Naive thymus-derived CD8-positive, alpha-beta T cell (primary cell): ENCODE results near the gene MBOAT7. TPM values are rescaled to one million over a fixed set of nuclear protein-coding genes. Genes with fewer than 3 reads are reported as not detected.
"Not testable (repeated sequence)": the region's sequence is repeated elsewhere in the genome, so short reads cannot be mapped to it uniquely, and the experiment has no call there.

ENCODE experiments used
- ATAC-seq, 2 donors: fragments of 150-1000 bp; cut with Tn5 transposase in 1 of 2; sonication (Bioruptor Pico), chemical (Tn5 transposase) in 1 of 2; 1 replicate in 1 of 2; 2 replicates in 1 of 2; pipeline ENCODE4 v1.10.0; 2021; ENCODE audit warnings: mild to moderate bottlenecking in 2 of 2, moderate library complexity in 2 of 2
- POLR2A ChIA-PET: fragments of 350-600 bp; sonication (Branson Sonifier 250); formaldehyde crosslinking; loops from one replicate; lab custom pipeline; 2021; ENCODE audit warnings: antibody characterized with exemption; lab: Charles Lee
- DNase-seq, 10 donors: peaks; one replicate each; pipeline versions ENCODE4 v3.0.0 to v3.0.0-alpha.2; 2020 to 2022
- H3K27ac Mint-ChIP-seq, 10 donors: one replicate each; pipeline ENCODE4 v1.8.0; 2020 to 2022; ENCODE audit warnings: mild to moderate bottlenecking in 10 of 10, mixed read lengths in 10 of 10, moderate library complexity in 4 of 10, inconsistent platforms in 1 of 10
- H3K27me3 Mint-ChIP-seq, 5 donors: one replicate each; pipeline ENCODE4 v1.8.0; 2021 to 2022; ENCODE audit warnings: mixed read lengths in 5 of 5
- H3K36me3 Mint-ChIP-seq, 3 donors: one replicate each; pipeline ENCODE4 v1.8.0; 2020 to 2022; ENCODE audit warnings: mixed read lengths in 3 of 3, mild to moderate bottlenecking in 2 of 3, inconsistent platforms in 1 of 3
- H3K4me1 Mint-ChIP-seq, 4 donors: one replicate each; pipeline ENCODE4 v1.8.0; 2021 to 2022; ENCODE audit warnings: mixed read lengths in 4 of 4
- H3K4me3 Mint-ChIP-seq, 10 donors: one replicate each; pipeline ENCODE4 v1.8.0; 2020 to 2022; ENCODE audit warnings: mild to moderate bottlenecking in 10 of 10, mixed read lengths in 10 of 10, moderate library complexity in 6 of 10, inconsistent platforms in 1 of 10
- H3K9me3 Mint-ChIP-seq, 9 donors: one replicate each; pipeline ENCODE4 v1.8.0; 2020 to 2022; ENCODE audit warnings: mixed read lengths in 9 of 9, mild to moderate bottlenecking in 3 of 9, inconsistent platforms in 1 of 9, moderate library complexity in 1 of 9
- polyA plus RNA-seq, 3 donors: library from polyadenylated mRNA; unstranded; fragments of 300-500 nt; fragmentation: Illumina TruSeq; gene quantifications; one replicate each; pipeline ENCODE4 v1.2.3, GENCODE V29; 2021
- total RNA-seq, 8 experiments: library from RNA in 2 of 8; stranded (reverse) in 2 of 8; gene quantifications; one replicate each; pipeline ENCODE4 v1.2.3 and lab custom pipeline; 2021 to 2026

Gene MBOAT7
- total and polyA plus RNA-seq, 5 experiments from 2014 or later: 11.9 to 36.1 (median 17.9) TPM

DNA sequence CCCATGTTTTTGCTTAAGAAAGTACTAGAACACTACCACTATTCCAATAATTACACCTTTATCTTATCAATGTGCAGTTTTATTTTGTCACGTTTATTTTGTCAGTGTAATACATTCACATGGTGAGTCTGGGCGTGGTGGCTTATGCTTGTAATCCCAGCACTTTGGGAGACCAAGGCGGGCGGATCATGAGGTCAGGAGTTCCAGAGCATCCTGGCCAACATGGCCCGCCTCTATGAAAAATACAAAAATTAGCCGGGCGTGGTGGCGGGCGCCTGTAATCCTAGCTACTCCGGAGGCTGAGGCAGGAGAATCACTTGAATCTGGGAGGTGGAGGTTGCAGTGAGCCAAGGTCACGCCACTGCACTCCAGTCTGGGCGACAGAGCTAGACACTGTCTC, 5.1 kb upstream of the MBOAT7 start:
- H3K9me3 Mint-ChIP-seq, H3K4me3 Mint-ChIP-seq, POLR2A ChIA-PET, H3K27me3 Mint-ChIP-seq, ATAC-seq, DNase-seq: not testable (repeated sequence)
- Mint-ChIP-seq H3K4me1 (peaks cover 17 to 33% (median 29%) of the 10 kb centered on the region in 4 donors), H3K27ac (peak overlapping the region in 2 of 10 donors; percentile 27 to 40), H3K36me3 (peaks cover 5 to 38% (median 8%) of the 10 kb centered on the region in 3 donors)

DNA sequence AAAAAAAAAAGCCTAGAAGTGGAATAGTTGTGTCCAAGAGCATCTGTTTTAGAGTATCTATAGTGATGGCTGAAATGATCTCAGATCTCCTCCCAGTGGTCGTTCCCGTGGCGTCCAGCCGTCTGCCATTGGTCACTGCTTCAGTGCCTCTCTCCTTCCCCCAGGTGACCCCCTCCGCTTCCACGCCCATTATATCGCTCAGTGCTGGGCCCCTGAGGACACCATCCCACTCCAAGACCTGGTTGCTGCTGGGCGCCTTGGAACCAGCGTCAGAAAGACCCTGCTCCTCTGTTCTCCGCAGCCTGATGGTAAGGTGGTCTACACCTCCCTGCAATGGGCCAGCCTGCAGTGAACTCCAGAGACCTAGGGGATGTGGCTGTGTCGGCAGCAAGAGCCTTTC, 3.6 kb upstream of the MBOAT7 start:
- H3K36me3 Mint-ChIP-seq: peaks cover 5 to 38% (median 8%) of the 10 kb centered on the region in 3 donors
- POLR2A ChIA-PET: interaction anchor here (0.7 to 5.0 kb wide), 3 partner anchors 7 to 59 kb away, joined by 4 to 158 read pairs (median 8); partner anchors contain the start of gene RPS9
- DNase-seq: no peak
- H3K27me3 Mint-ChIP-seq: no peaks in the 10 kb centered on the region
- peak overlapping the region in 9 of 10 donors; percentile 41 to 98 (median 85) for H3K4me3 Mint-ChIP-seq
- ATAC-seq: no peak
- peak overlapping the region in 8 of 10 donors; percentile 43 to 99 (median 64) for H3K27ac Mint-ChIP-seq
- no peaks in the 10 kb centered on the region for H3K9me3 Mint-ChIP-seq
- peaks cover 17 to 38% (median 36%) of the 10 kb centered on the region in 4 donors for H3K4me1 Mint-ChIP-seq

- Mint-ChIP-seq H3K9me3 (no peaks in the 10 kb centered on the region), H3K4me3 (peak overlapping the region; percentile 85 to 100 (median 90)), H3K4me1 (peaks cover 22 to 47% (median 46%) of the 10 kb centered on the region in 4 donors), H3K36me3 (peaks cover 5 to 38% (median 8%) of the 10 kb centered on the region in 3 donors), H3K27ac (peak overlapping the region; percentile 72 to 99 (median 93)), H3K27me3 (no peaks in the 10 kb centered on the region)
- no peak for DNase-seq
- POLR2A ChIA-PET: interaction anchor here (0.6 to 7.0 kb wide), 10 partner anchors 9 to 324 kb away, joined by 3 to 158 read pairs (median 8); partner anchors contain the start of genes CNOT3, LENG1, MYADM and RPS9
- no peak for ATAC-seq
These were observed 2.6 kb upstream of the MBOAT7 start for GRCh38 chr19:54191811-54192453.

GRCh38 chr19:54191011-54191810, 1.8 kb upstream of the MBOAT7 start, which contains the start of gene TSEN34:
TSS of gene TSEN34 (plus strand) at chr19:54191308. CDS start at chr19:54191365, 57 bp downstream.
- POLR2A ChIA-PET: interaction anchor here (0.6 to 7.0 kb wide), 13 partner anchors 9 to 1398 kb away, joined by 3 to 158 read pairs (median 7); partner anchors contain the start of genes CNOT3, LENG1, MYADM and RPS9
- Mint-ChIP-seq H3K27me3 (no peaks in the 10 kb centered on the region), H3K4me1 (peaks cover 24 to 53% (median 46%) of the 10 kb centered on the region in 4 donors)

GRCh38 chr19:54190503-54191010, 1.2 kb upstream of the MBOAT7 start:
- Mint-ChIP-seq H3K4me1 (peaks cover 22 to 53% (median 46%) of the 10 kb centered on the region in 4 donors), H3K9me3 (no peaks in the 10 kb centered on the region), H3K36me3 (peaks cover 3 to 36% (median 6%) of the 10 kb centered on the region in 3 donors), H3K4me3 (peak overlapping the region; percentile 86 to 100 (median 95)), H3K27ac (peak overlapping the region; percentile 98 to 100 (median 99)), H3K27me3 (no peaks in the 10 kb centered on the region)
- ATAC-seq (peak; percentile 64), DNase-seq (peak in 9 of 10 donors; percentile 99 to 100 (median 100))
- POLR2A ChIA-PET: interaction anchor here (0.7 to 7.0 kb wide), 11 partner anchors 10 to 323 kb away, joined by 3 to 158 read pairs (median 10); partner anchors contain the start of genes CNOT3, LENG1, LENG8 and MYADM

More at GRCh38 chr19:54191011-54191810, 1.8 kb upstream of the MBOAT7 start, which contains the start of gene TSEN34:
- Mint-ChIP-seq H3K36me3 (peaks cover 5 to 38% (median 8%) of the 10 kb centered on the region in 3 donors), H3K27ac (peak within 1 kb of the TSS; percentile 98 to 100 (median 99)), H3K9me3 (no peaks in the 10 kb centered on the region), H3K4me3 (peak within 1 kb of the TSS; percentile 86 to 100 (median 95))
- ATAC-seq: peak; percentile 29 to 37
- peak in 8 of 10 donors; percentile 83 to 100 (median 94) for DNase-seq

DNA sequence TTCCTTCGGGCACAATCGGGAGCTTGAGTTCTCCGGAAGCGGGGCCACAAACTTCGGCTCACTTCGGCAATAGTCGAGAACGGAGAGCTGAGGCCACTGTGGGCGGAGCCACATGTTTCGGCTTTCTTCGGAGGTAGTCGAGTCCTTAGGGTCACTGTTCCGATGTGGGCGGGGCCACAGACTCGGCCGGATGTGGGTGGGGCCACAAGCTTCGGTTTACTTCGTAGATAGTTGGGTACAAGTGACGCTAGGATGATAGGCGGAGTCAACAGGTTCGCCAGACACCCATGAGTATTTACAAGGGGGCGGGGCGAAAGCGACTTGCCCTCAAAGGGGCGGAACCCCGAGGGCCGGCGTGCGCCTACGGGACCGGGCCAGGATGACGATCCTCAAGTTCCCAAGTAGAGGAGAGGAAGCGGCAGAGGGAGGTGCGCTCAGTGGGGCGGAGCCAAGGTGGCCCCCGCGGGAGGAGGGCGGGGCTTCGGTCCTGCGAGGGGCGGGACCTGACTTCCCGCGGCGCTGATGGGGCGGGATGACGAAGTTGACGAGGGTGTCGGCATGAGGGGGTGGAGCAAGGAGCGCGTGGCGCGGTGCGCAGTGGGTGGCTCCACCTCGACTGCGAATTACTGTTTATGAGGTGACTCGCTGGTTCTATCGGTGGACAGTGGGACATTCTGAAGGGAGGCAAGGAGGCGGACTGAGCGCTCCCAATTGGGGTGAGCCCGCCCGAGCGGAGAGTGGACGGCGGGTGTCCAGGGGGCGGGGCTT, 539 bp upstream of the MBOAT7 start:
- Mint-ChIP-seq H3K4me1 (peaks cover 22 to 53% (median 44%) of the 10 kb centered on the region in 4 donors), H3K27ac (peak overlapping the region; percentile 98 to 100 (median 99)), H3K4me3 (peak overlapping the region; percentile 86 to 100 (median 95)), H3K36me3 (peaks cover 0 to 32% (median 4%) of the 10 kb centered on the region in 3 donors), H3K27me3 (no peaks in the 10 kb centered on the region), H3K9me3 (no peaks in the 10 kb centered on the region)
- POLR2A ChIA-PET: interaction anchor here (0.7 to 7.0 kb wide), 20 partner anchors 11 to 1070 kb away, joined by 3 to 158 read pairs (median 6); partner anchors contain the start of genes CNOT3, LENG1, LENG8 and LENG9
- ATAC-seq: peak; percentile 54 to 63
- peak; percentile 99 to 100 (median 100) for DNase-seq

DNA sequence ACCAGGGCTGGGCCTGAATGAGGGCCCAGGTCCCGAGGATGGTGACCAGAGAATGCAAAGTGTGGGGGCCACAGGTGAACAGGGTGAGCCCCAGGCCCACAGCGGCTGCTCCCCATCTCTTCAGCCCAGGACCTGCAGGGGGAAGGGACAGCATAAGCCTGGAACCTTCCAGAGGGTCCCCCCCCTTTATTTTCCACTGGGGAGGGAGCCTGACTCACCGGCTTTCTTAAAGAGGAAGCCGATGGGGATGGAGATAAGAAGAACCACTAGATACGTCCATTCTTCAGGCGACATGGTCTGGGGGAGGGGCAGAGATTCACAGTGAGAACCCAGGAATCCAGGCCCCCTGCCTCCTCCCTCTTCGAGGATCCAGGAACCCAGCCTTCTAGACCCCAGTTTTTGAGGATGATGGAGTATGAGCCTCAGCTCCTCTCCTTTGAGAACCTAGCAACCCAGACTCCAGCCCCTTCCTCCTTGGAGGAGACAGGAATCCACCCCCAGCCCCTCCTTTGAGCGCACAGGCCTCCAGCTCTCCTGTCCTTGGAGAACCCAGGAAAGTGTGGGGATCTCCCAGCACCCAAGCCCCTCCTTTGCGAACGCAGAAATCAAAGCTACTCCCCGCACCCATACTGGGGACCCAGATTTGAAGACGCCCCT, 1.0 kb downstream of the MBOAT7 start:
- H3K4me3 Mint-ChIP-seq: peak overlapping the region; percentile 78 to 100 (median 86)
- peaks cover 24 to 52% (median 41%) of the 10 kb centered on the region in 4 donors for H3K4me1 Mint-ChIP-seq
- ATAC-seq (no peak), DNase-seq (peak in 2 of 10 donors; percentile 46 to 47)
- peaks cover 0 to 17% (median 4%) of the 10 kb centered on the region in 3 donors for H3K36me3 Mint-ChIP-seq
- H3K27ac Mint-ChIP-seq: peak overlapping the region; percentile 75 to 93 (median 82)
- H3K27me3 Mint-ChIP-seq: no peaks in the 10 kb centered on the region
- POLR2A ChIA-PET: interaction anchor here (1.1 to 7.0 kb wide), 9 partner anchors 12 to 1071 kb away, joined by 3 to 158 read pairs (median 10); partner anchors contain the start of genes CNOT3, LENG1, LENG8 and PPP6R1
- no peaks in the 10 kb centered on the region for H3K9me3 Mint-ChIP-seq

DNA sequence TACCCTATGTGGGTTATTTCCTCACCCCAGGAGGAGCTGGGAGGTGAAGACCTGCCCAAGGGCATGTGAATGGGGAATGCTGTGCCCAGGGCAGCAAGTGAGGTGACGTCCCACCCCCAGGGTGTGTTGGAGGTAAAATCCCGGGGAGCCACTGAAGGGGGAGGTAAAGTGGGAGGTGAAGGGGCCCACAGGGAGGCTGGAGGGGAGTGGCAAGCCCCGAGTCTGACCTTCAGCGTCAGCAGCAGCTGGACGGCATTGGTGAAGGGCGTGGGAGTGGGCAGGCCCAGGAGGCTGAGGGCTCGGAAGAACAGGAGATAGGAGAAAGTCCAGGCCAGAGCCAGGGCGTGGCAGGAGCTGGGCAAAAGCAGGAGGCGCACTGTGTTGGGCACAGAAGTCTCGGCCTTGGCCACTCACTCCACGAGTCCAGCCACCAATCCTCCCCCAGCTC, 2.4 kb downstream of the MBOAT7 start:
- peaks cover 16 to 38% (median 27%) of the 10 kb centered on the region in 4 donors for H3K4me1 Mint-ChIP-seq
- H3K27ac Mint-ChIP-seq: peak overlapping the region in 7 of 10 donors; percentile 20 to 88 (median 75)
- DNase-seq: no peak
- POLR2A ChIA-PET: interaction anchor here (0.6 to 7.0 kb wide), 2 partner anchors 22 to 29 kb away, joined by 4 to 103 read pairs; partner anchors contain the start of gene LENG1
- no peaks in the 10 kb centered on the region for H3K27me3 Mint-ChIP-seq
- ATAC-seq: no peak
- peak overlapping the region in 8 of 10 donors; percentile 7 to 95 (median 80) for H3K4me3 Mint-ChIP-seq
- H3K36me3 Mint-ChIP-seq: peaks cover 0 to 12% (median 0%) of the 10 kb centered on the region in 3 donors
- no peaks in the 10 kb centered on the region for H3K9me3 Mint-ChIP-seq

DNA sequence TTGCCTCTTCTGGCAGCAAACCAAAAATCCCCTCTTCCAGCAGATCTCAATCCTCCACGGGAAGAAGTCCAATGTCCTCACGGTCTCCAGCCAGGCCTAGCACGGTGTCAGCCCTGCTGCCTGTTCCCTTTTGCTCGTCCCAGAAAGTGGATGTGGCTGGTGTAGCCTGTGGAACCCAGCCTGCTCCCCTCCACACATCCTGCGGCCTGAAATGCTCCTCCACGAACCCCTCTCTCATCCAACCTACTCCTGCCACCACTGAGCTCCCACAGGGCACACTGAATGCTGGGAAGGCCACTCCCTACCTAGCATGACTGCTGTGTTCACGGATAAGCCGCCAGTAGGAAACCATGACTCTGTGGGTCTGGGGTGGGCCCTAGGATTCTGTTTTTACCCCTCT, 3.0 kb downstream of the MBOAT7 start:
- POLR2A ChIA-PET: interaction anchor here (1.2 to 7.0 kb wide), 2 partner anchors 15 to 28 kb away, joined by 5 to 103 read pairs; partner anchors contain the start of genes LENG1 and RPS9
- Mint-ChIP-seq H3K9me3 (no peaks in the 10 kb centered on the region), H3K36me3 (peaks cover 0 to 9% (median 0%) of the 10 kb centered on the region in 3 donors), H3K27ac (peak overlapping the region in 3 of 10 donors; percentile 36 to 80 (median 79)), H3K4me3 (peak overlapping the region in 1 of 10 donors; percentile 18), H3K4me1 (peaks cover 12 to 32% (median 21%) of the 10 kb centered on the region in 4 donors), H3K27me3 (no peaks in the 10 kb centered on the region)
- ATAC-seq (no peak), DNase-seq (no peak)

GRCh38 chr19:54183431-54183830, 5.9 kb downstream of the MBOAT7 start:
- no peak for ATAC-seq
- Mint-ChIP-seq H3K9me3 (no peaks in the 10 kb centered on the region), H3K4me1 (peaks cover 11 to 21% (median 15%) of the 10 kb centered on the region in 4 donors), H3K36me3 (peaks cover 0 to 9% (median 4%) of the 10 kb centered on the region in 3 donors), H3K27me3 (no peaks in the 10 kb centered on the region), H3K4me3 (no peak overlapping the region), H3K27ac (no peak overlapping the region)
- POLR2A ChIA-PET: interaction anchor here (0.7 kb wide), 1 partner anchor 46 kb away, joined by 3 read pairs; the partner anchor contains the start of gene CNOT3
- no peak for DNase-seq
